ENCODE results near the gene BHLHE41.

BHLHE41 gene

DNA sequence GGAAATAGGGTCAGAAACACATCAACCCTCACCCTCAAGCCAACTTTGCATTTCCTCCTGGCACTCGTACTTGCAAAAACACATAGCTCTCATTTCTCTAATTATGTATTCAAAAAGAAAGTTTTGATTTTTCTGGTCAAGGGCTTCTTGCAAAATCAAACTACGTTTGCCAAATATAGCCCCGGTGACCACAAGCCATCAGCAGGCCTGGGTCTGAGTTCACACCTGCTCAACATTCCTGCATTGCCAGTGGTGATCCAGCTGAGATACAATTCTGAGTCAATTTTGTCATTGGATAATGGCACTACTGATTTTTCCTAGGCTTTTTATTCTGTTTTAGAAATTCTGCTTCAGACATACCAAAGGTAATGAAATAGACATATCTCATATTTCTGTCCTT, 10.7 kb upstream of the BHLHE41 start:
- H3K4me3 ChIP-seq (ENCODE audit: low read length, poor library complexity, severe bottlenecking), result no peak overlapping the region
- no peaks in the 10 kb centered on the region for H3F3A ChIP-seq (ENCODE audit: low read depth)
- no peaks in the 10 kb centered on the region for H3K9me3 ChIP-seq (ENCODE audit: insufficient read depth, low read depth, low read length)
- peaks cover 6% of the 10 kb centered on the region for H3K4me1 ChIP-seq (ENCODE audit: insufficient read depth, low read length, poor library complexity, severe bottlenecking)
- TF ChIP-seq, protein P1, sequence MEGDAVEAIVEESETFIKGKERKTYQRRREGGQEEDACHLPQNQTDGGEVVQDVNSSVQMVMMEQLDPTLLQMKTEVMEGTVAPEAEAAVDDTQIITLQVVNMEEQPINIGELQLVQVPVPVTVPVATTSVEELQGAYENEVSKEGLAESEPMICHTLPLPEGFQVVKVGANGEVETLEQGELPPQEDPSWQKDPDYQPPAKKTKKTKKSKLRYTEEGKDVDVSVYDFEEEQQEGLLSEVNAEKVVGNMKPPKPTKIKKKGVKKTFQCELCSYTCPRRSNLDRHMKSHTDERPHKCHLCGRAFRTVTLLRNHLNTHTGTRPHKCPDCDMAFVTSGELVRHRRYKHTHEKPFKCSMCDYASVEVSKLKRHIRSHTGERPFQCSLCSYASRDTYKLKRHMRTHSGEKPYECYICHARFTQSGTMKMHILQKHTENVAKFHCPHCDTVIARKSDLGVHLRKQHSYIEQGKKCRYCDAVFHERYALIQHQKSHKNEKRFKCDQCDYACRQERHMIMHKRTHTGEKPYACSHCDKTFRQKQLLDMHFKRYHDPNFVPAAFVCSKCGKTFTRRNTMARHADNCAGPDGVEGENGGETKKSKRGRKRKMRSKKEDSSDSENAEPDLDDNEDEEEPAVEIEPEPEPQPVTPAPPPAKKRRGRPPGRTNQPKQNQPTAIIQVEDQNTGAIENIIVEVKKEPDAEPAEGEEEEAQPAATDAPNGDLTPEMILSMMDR (conservative IDR thresholded peaks at IDR 0.05; ENCODE audit: low read length), result no peak
- TF ChIP-seq EZH2phosphoT487 (IDR thresholded peaks at IDR 0.05; ENCODE audit: borderline replicate concordance), result no peak
- no peaks in the 10 kb centered on the region for H3K79me2 ChIP-seq (ENCODE audit: insufficient read depth, low read length)
- H3K4me2 ChIP-seq (ENCODE audit: low read depth, low read length, poor library complexity, severe bottlenecking), result no peak overlapping the region
- H3K9ac ChIP-seq (ENCODE audit: low read depth, low read length, poor library complexity, severe bottlenecking), result no peak overlapping the region
- no peaks in the 10 kb centered on the region for H3K9me2 ChIP-seq (replicated peaks; ENCODE audit: low read depth, low read length)
- H4K20me1 ChIP-seq (ENCODE audit: insufficient read depth, low read length, poor library complexity, severe bottlenecking), result no peaks in the 10 kb centered on the region
- no peaks in the 10 kb centered on the region for H3K27me3 ChIP-seq (ENCODE audit: insufficient read depth, low read length, poor library complexity, severe bottlenecking)
- no peak overlapping the region for H2AFZ ChIP-seq (ENCODE audit: low read length)
- H3K36me3 ChIP-seq (ENCODE audit: insufficient read depth, low read length), result no peaks in the 10 kb centered on the region

DNA sequence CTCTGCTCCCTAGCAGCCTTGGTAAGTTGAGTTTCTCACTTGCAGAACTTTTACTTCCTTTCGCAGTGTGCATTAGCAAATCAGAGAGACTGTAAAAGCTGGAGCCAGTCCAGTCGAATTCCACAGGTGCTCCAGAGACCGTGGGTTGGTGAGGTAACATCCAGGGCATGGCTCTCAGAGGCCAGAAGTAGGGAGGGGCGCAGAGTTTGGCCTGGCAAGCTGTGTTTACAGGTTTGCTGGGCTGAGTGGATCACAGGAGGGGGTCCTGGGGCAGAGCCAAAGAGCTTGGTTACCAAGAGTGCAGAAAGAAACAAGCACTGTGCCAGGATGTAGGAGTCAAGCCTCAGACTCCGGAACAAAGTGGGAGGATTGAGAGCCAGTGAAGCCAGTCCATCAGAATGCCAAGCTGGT, 10.2 kb upstream of the BHLHE41 start:
- no peaks in the 10 kb centered on the region for H3K36me3 ChIP-seq (ENCODE audit: insufficient read depth, low read length)
- TF ChIP-seq, protein P1 (conservative IDR thresholded peaks at IDR 0.05; ENCODE audit: low read length), result no peak
- no peak for TF ChIP-seq EZH2phosphoT487 (IDR thresholded peaks at IDR 0.05; ENCODE audit: borderline replicate concordance)
- no peak overlapping the region for H3K9ac ChIP-seq (ENCODE audit: low read depth, low read length, poor library complexity, severe bottlenecking)
- H3K4me3 ChIP-seq (ENCODE audit: low read length, poor library complexity, severe bottlenecking), result no peak overlapping the region
- H3K4me1 ChIP-seq (ENCODE audit: insufficient read depth, low read length, poor library complexity, severe bottlenecking), result peaks cover 7% of the 10 kb centered on the region
- H3K79me2 ChIP-seq (ENCODE audit: insufficient read depth, low read length), result no peaks in the 10 kb centered on the region
- no peak overlapping the region for H3K4me2 ChIP-seq (ENCODE audit: low read depth, low read length, poor library complexity, severe bottlenecking)
- H3F3A ChIP-seq (ENCODE audit: low read depth), result no peaks in the 10 kb centered on the region
- H3K27me3 ChIP-seq (ENCODE audit: insufficient read depth, low read length, poor library complexity, severe bottlenecking), result no peaks in the 10 kb centered on the region
- no peak overlapping the region for H2AFZ ChIP-seq (ENCODE audit: low read length)
- no peaks in the 10 kb centered on the region for H4K20me1 ChIP-seq (ENCODE audit: insufficient read depth, low read length, poor library complexity, severe bottlenecking)
- H3K9me3 ChIP-seq (ENCODE audit: insufficient read depth, low read depth, low read length), result no peaks in the 10 kb centered on the region
- H3K9me2 ChIP-seq (replicated peaks; ENCODE audit: low read depth, low read length), result no peaks in the 10 kb centered on the region

DNA sequence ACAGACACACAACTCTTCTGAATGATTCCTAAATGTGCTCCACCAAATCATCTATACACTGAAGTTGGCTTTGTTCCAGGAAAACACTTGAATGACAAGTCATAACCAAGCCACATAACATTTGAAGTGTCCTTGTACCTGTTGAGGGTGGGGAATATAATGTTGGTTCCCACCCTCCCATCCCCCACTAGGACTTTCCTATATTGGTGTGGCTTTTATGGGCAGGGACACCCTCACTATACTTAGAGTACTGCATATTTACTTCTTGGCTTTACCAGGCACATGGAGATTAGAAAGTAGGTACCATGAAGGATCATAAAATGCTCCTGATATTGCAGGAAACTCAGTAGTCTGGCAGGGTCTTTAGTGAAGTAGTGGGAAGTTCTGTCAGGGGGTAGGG, 9.7 kb upstream of the BHLHE41 start:
- H3K4me3 ChIP-seq (ENCODE audit: low read length, poor library complexity, severe bottlenecking), result no peak overlapping the region
- no peak overlapping the region for H3K4me2 ChIP-seq (ENCODE audit: low read depth, low read length, poor library complexity, severe bottlenecking)
- H3K36me3 ChIP-seq (ENCODE audit: insufficient read depth, low read length), result no peaks in the 10 kb centered on the region
- H3K9me3 ChIP-seq (ENCODE audit: insufficient read depth, low read depth, low read length), result no peaks in the 10 kb centered on the region
- no peak overlapping the region for H2AFZ ChIP-seq (ENCODE audit: low read length)
- H3K27me3 ChIP-seq (ENCODE audit: insufficient read depth, low read length, poor library complexity, severe bottlenecking), result no peaks in the 10 kb centered on the region
- H4K20me1 ChIP-seq (ENCODE audit: insufficient read depth, low read length, poor library complexity, severe bottlenecking), result no peaks in the 10 kb centered on the region
- H3K9ac ChIP-seq (ENCODE audit: low read depth, low read length, poor library complexity, severe bottlenecking), result no peak overlapping the region
- peaks cover 7% of the 10 kb centered on the region for H3K4me1 ChIP-seq (ENCODE audit: insufficient read depth, low read length, poor library complexity, severe bottlenecking)
- no peaks in the 10 kb centered on the region for H3F3A ChIP-seq (ENCODE audit: low read depth)
- TF ChIP-seq EZH2phosphoT487 (IDR thresholded peaks at IDR 0.05; ENCODE audit: borderline replicate concordance), result no peak
- TF ChIP-seq, protein P1 (conservative IDR thresholded peaks at IDR 0.05; ENCODE audit: low read length), result no peak
- no peaks in the 10 kb centered on the region for H3K9me2 ChIP-seq (replicated peaks; ENCODE audit: low read depth, low read length)
- H3K79me2 ChIP-seq (ENCODE audit: insufficient read depth, low read length), result no peaks in the 10 kb centered on the region

All from Loucy (cell line).